Thyroid gland (tissue), 4 donors: ENCODE data around the gene TMEM220. TPM values are rescaled to one million over a fixed set of nuclear protein-coding genes. Genes with fewer than 3 reads are reported as not detected.

Experiments
- DNase-seq, 2 donors: peaks; one replicate each; pipeline ENCODE4 v3.0.0-alpha.2; 2019
- H3K27ac ChIP-seq, 3 donors: fragments of 200-600 bp; sonication (generic); 1 replicate in 2 of 3; 2 replicates in 1 of 3; pipeline ENCODE4 v1.5.1; 2016 to 2019; ENCODE audit warnings: mild to moderate bottlenecking in 1 of 3, moderate library complexity in 1 of 3
- H3K27me3 ChIP-seq: fragments of 200-600 bp; sonication (generic); one replicate; pipeline ENCODE4 v1.5.1; 2019
- H3K36me3 ChIP-seq, 2 donors: fragments of 200-600 bp; sonication (generic); one replicate each; pipeline ENCODE4 v1.5.1; 2016 to 2019
- H3K4me1 ChIP-seq, 2 donors: fragments of 200-600 bp; sonication (generic); one replicate each; pipeline ENCODE4 v1.5.1; 2017 to 2019
- H3K4me3 ChIP-seq, 3 donors: fragments of 200-600 bp; sonication (generic); replicated peaks in 1 of 3; 1 replicate in 2 of 3; 2 replicates in 1 of 3; pipeline ENCODE4 v1.5.1; 2016; ENCODE audit warnings: mild to moderate bottlenecking in 1 of 3
- H3K9me3 ChIP-seq: fragments of 200-600 bp; sonication (generic); one replicate; pipeline ENCODE4 v1.5.1; 2017
- CTCF ChIP-seq, 6 experiments: fragments of 200-600 bp in 3 of 6; fragments of 450-650 bp in 3 of 6; sonication (generic) in 3 of 6; IDR thresholded peaks; one replicate each; pipeline ENCODE4 v1.5.1; 2016 to 2019; ENCODE audit warnings: antibody characterized with exemption in 6 of 6, mild to moderate bottlenecking in 2 of 6, inconsistent platforms in 1 of 6, moderate library complexity in 1 of 6
- POLR2A ChIP-seq, 2 donors: fragments of 450-650 bp; IDR thresholded peaks; one replicate each; pipeline ENCODE4 v1.6.1; 2017; ENCODE audit warnings: antibody characterized with exemption in 2 of 2, mild to moderate bottlenecking in 2 of 2, moderate library complexity in 1 of 2
- WGBS, 2 donors: methylation state at CpG; one replicate each; pipeline ENCODE4 v1.1.5; 2017; 5-methylcytosine and 5-hydroxymethylcytosine counted together
- intact Hi-C: fragments of 100-400 bp; cut with DNase I; formaldehyde crosslinking; loops from one replicate; pipeline ENCODE4 v1.15.1; 2023
- total RNA-seq, 4 donors: library from RNA; depleted of rRNA; stranded (reverse); fragments of >200 nt; gene quantifications; one replicate each; pipeline ENCODE4 v1.2.3, GENCODE V29; 2016

Gene TMEM220
- total RNA-seq, 4 donors from 2014 or later = 13.1 to 17.6 (median 15.5) TPM

DNA sequence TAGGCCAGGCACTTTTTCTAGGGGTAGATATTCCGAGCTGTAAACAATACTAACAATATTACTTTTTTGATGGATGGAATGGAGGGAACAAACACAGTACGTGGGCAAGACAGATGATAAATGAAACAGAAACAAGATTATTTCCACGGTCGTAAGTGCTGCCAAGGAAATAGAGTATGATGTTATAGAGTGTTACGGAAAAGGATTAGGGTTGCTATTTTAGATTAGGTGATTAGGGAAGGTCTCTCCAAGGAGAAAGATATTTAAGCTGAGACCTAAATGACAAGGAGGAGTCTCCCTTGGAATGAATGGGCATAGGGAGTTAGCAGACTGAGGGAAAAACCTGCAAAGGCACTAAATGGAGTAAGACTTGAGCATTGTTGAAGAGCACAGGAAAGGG, 24.1 kb downstream of the TMEM220 start:
- TF ChIP-seq POLR2A (IDR thresholded peaks at IDR 0.05) (no peak), CTCF (IDR thresholded peaks at IDR 0.05) (no peak)
- no peaks in the 10 kb centered on the region for H3K9me3 ChIP-seq
- H3K27ac ChIP-seq = no peak overlapping the region
- intact Hi-C loops = loop anchor here (5.0 kb wide), 1 partner anchor 612 kb away; no protein-coding TSS in a partner anchor
- 91 to 92% methylated on average over 5 of the region's 5 CpGs for WGBS, 2 donors
- peaks cover 17 to 28% of the 10 kb centered on the region in 2 donors for H3K36me3 ChIP-seq
- H3K27me3 ChIP-seq = no peaks in the 10 kb centered on the region
- peaks cover 6 to 9% of the 10 kb centered on the region in 2 donors for H3K4me1 ChIP-seq
- DNase-seq = no peak
- no peak overlapping the region for H3K4me3 ChIP-seq

GRCh38 chr17:10702574-10702973, 27.2 kb downstream of the TMEM220 start:
- Histone ChIP-seq H3K36me3 (peaks cover 13 to 21% of the 10 kb centered on the region in 2 donors), H3K27me3 (no peaks in the 10 kb centered on the region), H3K4me1 (peaks cover 15 to 26% of the 10 kb centered on the region in 2 donors), H3K27ac (no peak overlapping the region), H3K9me3 (no peaks in the 10 kb centered on the region), H3K4me3 (no peak overlapping the region)
- intact Hi-C loops = no loop called here
- no peak for DNase-seq
- 56 to 75% methylated on average over 2 of the region's 2 CpGs for WGBS, 2 donors
- TF ChIP-seq POLR2A (IDR thresholded peaks at IDR 0.05) = no peak
- TF ChIP-seq CTCF (IDR thresholded peaks at IDR 0.05) = no peak

DNA sequence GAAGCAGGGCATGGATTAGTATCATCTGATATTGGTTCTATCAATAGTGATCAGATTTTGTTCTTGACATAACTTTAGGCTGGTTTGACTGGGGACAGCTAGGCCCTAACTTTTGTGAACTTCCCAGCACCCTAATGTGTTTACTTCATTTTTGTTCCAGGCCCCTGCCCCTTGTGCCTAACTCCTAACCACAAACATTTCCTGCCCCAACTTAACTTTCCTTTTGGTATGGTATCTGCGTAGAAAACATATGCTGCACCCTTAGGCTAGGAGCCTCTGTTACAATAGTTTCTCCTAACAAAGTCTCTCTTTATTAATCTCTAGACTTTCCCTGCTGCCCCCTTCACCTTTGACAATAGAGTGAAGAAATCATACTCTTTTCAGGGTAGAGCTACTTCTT, 30.0 kb downstream of the TMEM220 start:
- Histone ChIP-seq H3K27me3 (no peaks in the 10 kb centered on the region), H3K4me3 (no peak overlapping the region), H3K36me3 (peaks cover 0 to 2% of the 10 kb centered on the region in 2 donors), H3K4me1 (peaks cover 22 to 34% of the 10 kb centered on the region in 2 donors), H3K27ac (peak overlapping the region in 2 of 3 donors; percentile 26 to 35), H3K9me3 (no peaks in the 10 kb centered on the region)
- 85 to 88% methylated on average over 1 of the region's 1 CpG for WGBS, 2 donors
- TF ChIP-seq POLR2A (IDR thresholded peaks at IDR 0.05) (no peak), CTCF (IDR thresholded peaks at IDR 0.05) (no peak)
- DNase-seq = no peak
- intact Hi-C loops = no loop called here

GRCh38 chr17:10698096-10698818, 31.6 kb downstream of the TMEM220 start:
- WGBS, 2 donors = 15 to 25% methylated on average over 18 of the region's 18 CpGs
- TF ChIP-seq CTCF (IDR thresholded peaks at IDR 0.05) (no peak), POLR2A (IDR thresholded peaks at IDR 0.05) (peak in 1 of 2 donors; percentile 22)
- Histone ChIP-seq H3K4me3 (peak overlapping the region; percentile 59 to 96 (median 79)), H3K27me3 (no peaks in the 10 kb centered on the region), H3K36me3 (peaks cover 0 to 4% of the 10 kb centered on the region in 2 donors), H3K9me3 (no peaks in the 10 kb centered on the region), H3K27ac (peak overlapping the region; percentile 82 to 90 (median 84)), H3K4me1 (peaks cover 22 to 34% of the 10 kb centered on the region in 2 donors)
- peak; percentile 13 to 14 for DNase-seq
- intact Hi-C loops = no loop called here
